ENCODE results near the gene KDF1. TPM values are rescaled to one million over a fixed set of nuclear protein-coding genes. Genes with fewer than 3 reads are reported as not detected.
A peak's percentile ranks its signal among the peaks of the same experiment; 100 is the strongest.
"Not testable (repeated sequence)": the region's sequence is repeated elsewhere in the genome, so short reads cannot be mapped to it uniquely, and the experiment has no call there.

Gene KDF1
- polyA plus RNA-seq, 6 donors from 2014 or later = 1.2 to 2.5 (median 2.2) TPM; not detected in 1

DNA sequence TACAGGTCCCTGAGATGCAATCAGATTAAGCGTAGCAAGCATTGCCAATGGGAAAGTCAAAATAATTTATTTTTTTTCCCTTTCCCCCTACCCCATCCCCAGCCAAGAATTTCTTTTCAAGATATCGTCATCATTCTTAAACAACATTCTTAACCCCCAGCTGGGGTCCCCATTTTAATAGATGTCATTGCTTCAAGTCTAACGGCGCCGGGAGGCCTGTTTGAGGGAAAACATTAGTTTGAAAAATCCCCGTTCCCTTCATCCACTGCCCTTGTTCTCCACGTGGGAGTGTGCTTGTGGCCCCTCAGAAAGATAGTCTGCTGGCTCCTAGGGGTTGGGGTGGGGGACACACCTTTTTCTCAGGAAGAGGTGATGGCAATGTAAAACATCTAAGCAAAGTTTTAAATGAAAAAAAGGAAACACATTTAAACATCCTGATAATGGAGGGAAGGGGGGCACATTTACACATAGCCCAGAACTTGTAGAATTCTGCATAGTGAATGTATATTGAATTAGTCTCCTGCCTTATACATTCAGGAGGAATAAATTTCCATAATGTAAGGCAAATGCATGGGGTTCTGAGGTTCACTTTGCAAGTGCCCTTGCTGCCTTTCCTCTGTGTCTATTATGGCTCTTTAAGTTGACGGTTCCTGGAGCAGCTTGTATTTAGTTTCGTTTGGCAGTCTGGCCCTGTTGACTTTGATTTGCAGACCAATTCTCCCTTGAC is 40.0 kb upstream of the KDF1 start:
- peak overlapping the region in 1 of 6 donors; percentile 74 for H3K27ac Mint-ChIP-seq
- H3K9me3 Mint-ChIP-seq = no peaks in the 10 kb centered on the region
- peaks cover 13 to 44% (median 19%) of the 10 kb centered on the region in 3 donors for H3K4me1 Mint-ChIP-seq
- ATAC-seq (ENCODE audit: low read depth in 2 of 2) = no peak
- H3K4me3 Mint-ChIP-seq = peak overlapping the region in 1 of 8 donors; percentile 47
- no peak for DNase-seq
- peaks cover 13 to 17% (median 16%) of the 10 kb centered on the region in 3 donors for H3K27me3 Mint-ChIP-seq
- H3K36me3 Mint-ChIP-seq = no peaks in the 10 kb centered on the region

DNA sequence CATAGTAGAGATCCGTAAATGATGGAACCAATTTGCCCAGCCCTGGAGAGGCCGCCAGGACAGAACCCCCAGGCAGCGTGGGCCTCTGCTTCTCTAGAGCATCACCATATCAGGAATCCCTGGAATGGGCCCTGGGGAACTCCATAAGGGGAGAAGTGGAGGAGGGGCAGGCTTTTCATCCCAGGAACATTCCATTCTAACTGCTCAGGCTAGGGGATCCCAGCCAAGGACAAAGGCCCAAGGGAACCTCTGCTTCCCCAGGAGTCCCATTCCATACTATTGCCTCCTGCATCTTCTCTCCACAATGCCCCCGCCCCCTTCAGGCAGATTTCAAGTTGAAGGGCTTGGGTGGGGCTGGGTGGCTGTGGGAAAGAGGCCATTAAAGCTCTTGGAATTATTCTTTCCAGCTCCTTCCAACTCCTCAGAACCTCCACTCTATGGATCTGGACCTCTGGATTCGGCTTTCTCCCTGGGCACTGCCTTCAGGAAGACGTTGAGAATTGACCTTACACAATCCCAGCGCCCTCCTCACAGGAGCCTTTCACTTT is 39.2 kb upstream of the KDF1 start:
- Mint-ChIP-seq H3K36me3 (no peaks in the 10 kb centered on the region), H3K4me1 (peaks cover 13 to 45% (median 19%) of the 10 kb centered on the region in 3 donors), H3K27me3 (peaks cover 18 to 24% (median 20%) of the 10 kb centered on the region in 3 donors), H3K4me3 (peak overlapping the region in 1 of 8 donors; percentile 75), H3K27ac (no peak overlapping the region), H3K9me3 (no peaks in the 10 kb centered on the region)
- ATAC-seq (ENCODE audit: low read depth in 2 of 2) (no peak), DNase-seq (no peak)

DNA sequence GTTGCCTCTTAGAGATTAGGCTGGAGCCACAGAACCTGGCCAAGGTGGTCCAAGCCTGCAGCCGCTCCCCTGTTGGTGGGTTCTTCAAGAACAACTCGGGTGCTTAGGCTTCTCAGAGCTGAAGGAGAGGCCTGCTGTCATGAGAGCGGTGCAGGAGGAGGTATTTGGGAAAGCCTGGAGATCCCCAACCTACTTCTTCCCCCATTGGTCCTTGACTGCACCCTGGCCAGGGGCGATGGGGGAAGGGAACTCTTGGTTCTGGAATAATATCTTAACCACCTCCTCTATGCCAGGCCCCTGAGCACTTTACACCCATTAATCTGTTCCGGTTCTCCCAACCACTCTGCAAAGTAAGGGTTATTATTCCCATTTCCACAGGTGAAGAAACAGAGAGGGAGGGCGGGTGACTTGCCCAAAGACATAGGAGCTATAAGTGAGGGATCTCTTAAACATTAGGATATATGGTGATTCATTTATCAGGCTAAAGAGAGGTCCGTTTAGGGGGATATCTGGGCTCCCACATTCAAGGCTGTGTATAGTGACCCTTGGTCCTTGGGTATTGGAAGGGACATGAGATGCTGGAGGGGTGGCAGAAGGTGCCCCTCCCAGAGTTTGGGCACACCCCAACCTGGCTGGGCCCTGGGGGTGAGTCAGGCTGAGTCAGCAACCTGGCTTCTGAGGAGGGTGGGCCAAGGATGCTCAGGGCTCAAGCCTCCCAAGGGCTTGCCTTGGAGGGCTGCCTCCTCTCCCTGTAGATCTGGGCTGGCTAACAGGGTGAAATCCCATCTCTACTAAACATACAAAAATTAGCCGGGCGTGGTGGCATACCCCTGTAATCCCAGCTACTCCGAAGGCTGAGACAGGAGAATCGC is 38.4 kb upstream of the KDF1 start:
- ATAC-seq (ENCODE audit: low read depth in 2 of 2) (no peak), DNase-seq (no peak)
- Mint-ChIP-seq H3K4me1 (peaks cover 13 to 46% (median 19%) of the 10 kb centered on the region in 3 donors), H3K4me3 (no peak overlapping the region), H3K27ac (no peak overlapping the region), H3K9me3 (no peaks in the 10 kb centered on the region), H3K27me3 (peaks cover 18 to 25% (median 21%) of the 10 kb centered on the region in 3 donors), H3K36me3 (no peaks in the 10 kb centered on the region)

DNA sequence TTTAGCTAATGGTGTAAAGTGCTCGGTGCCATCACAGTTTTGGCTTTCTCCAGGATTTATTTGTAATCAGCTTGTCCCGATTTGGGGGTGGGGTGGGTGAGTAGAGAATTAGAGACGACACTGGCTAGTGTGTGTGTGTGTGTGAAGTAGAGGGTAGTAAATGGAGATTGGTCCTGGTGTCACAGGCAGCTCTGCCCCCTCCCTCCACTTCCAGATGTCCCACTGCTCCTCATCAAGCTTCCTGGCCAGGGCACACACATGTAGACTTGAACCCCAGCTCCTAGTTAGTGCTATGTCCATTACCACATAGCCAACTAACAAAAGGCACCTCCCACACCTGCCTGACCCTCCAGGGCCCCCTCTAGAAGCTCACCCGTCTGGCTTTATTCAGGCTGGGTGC is 36.4 kb upstream of the KDF1 start:
- Mint-ChIP-seq H3K27ac (peak overlapping the region in 1 of 6 donors; percentile 89), H3K36me3 (no peaks in the 10 kb centered on the region), H3K27me3 (peaks cover 25 to 37% (median 26%) of the 10 kb centered on the region in 3 donors), H3K4me3 (no peak overlapping the region), H3K4me1 (peaks cover 14 to 38% (median 20%) of the 10 kb centered on the region in 3 donors), H3K9me3 (no peaks in the 10 kb centered on the region)
- ATAC-seq (ENCODE audit: low read depth in 2 of 2) (no peak), DNase-seq (no peak)

DNA sequence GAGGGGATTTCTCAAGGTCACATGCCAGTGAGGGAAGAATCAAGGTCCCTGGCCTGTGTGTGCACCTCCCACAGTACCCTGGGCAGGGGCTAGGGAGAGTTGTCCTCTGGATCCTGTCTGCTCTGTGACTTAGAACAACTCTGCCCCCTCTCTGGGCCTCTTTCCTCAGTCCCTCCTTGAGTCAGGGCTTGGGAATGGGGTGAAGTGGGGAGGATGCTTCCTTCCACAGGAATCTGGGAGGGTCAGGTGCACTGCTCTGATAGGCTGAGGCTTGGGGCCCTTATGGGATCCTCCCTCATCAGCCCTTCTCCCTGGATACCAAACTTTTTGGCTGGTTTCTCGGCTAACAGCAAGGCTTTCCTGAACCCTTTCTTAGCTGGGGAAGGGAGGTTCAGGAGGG is 35.8 kb upstream of the KDF1 start:
- Mint-ChIP-seq H3K36me3 (no peaks in the 10 kb centered on the region), H3K4me1 (peaks cover 17 to 37% (median 23%) of the 10 kb centered on the region in 3 donors), H3K9me3 (no peaks in the 10 kb centered on the region), H3K27ac (no peak overlapping the region), H3K27me3 (peaks cover 25 to 43% (median 33%) of the 10 kb centered on the region in 3 donors), H3K4me3 (peak overlapping the region in 5 of 8 donors; percentile 56 to 86 (median 66))
- ATAC-seq (ENCODE audit: low read depth in 2 of 2) (no peak), DNase-seq (no peak)

DNA sequence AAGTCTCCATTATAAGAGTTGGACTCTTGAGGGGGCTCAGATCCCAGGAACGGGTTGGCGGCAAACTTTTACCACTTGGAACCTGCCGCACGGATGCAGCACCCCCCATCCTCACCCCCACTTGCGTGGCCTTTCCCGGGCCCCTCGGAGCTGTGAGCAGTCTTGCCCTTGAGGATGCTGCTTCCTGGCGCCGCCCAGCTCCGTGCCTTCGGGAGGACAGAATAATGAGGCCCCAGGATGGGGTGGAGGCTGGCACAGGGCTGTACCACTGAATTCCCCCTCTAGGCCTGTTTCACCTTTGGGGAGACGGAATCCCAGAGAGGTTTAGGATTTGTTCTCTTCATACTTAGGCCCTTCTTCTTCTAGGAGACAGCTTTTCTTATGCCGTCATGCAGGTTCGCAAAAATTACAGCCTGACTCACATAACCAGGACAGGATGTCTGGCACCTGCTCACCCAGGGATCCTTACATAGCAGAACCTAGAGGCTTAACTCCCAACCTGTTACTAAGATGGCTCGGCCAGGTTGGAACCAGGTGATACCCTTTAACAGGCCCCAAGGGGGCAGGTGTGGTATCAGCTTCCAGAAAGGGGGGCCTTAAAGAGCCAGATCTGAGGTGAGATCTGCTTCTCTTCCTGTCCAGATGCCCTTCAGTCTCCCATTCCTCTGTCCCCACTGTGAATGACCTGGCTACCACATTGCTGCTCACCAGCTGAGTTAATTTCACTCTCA is 34.7 kb upstream of the KDF1 start:
- no peak for DNase-seq
- peak overlapping the region in 1 of 6 donors; percentile 33 for H3K27ac Mint-ChIP-seq
- no peaks in the 10 kb centered on the region for H3K9me3 Mint-ChIP-seq
- peaks cover 33 to 53% (median 37%) of the 10 kb centered on the region in 3 donors for H3K27me3 Mint-ChIP-seq
- H3K4me3 Mint-ChIP-seq = peak overlapping the region; percentile 76 to 92 (median 84)
- no peak for ATAC-seq (ENCODE audit: low read depth in 2 of 2)
- peaks cover 17 to 28% (median 23%) of the 10 kb centered on the region in 3 donors for H3K4me1 Mint-ChIP-seq
- H3K36me3 Mint-ChIP-seq = no peaks in the 10 kb centered on the region

DNA sequence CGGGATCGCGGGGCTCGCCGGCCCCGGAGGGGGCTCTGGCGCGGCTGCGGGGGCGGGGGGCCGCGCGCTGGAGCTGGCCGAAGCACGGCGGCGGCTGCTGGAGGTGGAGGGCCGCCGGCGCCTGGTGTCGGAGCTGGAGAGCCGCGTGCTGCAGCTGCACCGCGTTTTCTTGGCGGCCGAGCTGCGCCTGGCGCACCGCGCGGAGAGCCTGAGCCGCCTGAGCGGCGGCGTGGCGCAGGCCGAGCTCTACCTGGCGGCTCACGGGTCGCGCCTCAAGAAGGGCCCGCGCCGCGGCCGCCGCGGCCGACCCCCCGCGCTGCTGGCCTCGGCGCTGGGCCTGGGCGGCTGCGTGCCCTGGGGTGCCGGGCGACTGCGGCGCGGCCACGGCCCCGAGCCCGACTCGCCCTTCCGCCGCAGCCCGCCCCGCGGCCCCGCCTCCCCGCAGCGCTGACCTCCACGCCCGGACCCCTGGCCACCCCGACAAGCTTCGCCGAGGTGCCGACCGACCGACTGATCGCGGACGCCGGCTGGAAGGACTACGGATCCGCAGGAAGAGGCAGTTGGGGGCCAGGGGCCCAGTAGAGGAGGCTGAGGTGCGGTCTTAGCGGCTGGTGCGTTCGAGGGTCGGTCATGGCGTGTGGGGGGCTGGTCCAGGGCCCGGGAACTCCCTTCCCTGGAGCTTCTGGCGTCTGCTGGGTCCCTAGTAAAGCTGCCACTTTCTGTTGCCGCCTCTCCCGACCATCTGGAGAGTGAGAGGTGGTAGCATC is 33.9 kb upstream of the KDF1 start:
- H3K9me3 Mint-ChIP-seq = no peaks in the 10 kb centered on the region
- H3K4me1 Mint-ChIP-seq = peaks cover 17 to 25% (median 23%) of the 10 kb centered on the region in 3 donors
- no peak overlapping the region for H3K27ac Mint-ChIP-seq
- H3K27me3 Mint-ChIP-seq = peaks cover 33 to 61% (median 44%) of the 10 kb centered on the region in 3 donors
- ATAC-seq (ENCODE audit: low read depth in 2 of 2) (peak; percentile 51 to 52), DNase-seq (peak; percentile 23)
- no peaks in the 10 kb centered on the region for H3K36me3 Mint-ChIP-seq
- peak overlapping the region; percentile 76 to 92 (median 84) for H3K4me3 Mint-ChIP-seq

DNA sequence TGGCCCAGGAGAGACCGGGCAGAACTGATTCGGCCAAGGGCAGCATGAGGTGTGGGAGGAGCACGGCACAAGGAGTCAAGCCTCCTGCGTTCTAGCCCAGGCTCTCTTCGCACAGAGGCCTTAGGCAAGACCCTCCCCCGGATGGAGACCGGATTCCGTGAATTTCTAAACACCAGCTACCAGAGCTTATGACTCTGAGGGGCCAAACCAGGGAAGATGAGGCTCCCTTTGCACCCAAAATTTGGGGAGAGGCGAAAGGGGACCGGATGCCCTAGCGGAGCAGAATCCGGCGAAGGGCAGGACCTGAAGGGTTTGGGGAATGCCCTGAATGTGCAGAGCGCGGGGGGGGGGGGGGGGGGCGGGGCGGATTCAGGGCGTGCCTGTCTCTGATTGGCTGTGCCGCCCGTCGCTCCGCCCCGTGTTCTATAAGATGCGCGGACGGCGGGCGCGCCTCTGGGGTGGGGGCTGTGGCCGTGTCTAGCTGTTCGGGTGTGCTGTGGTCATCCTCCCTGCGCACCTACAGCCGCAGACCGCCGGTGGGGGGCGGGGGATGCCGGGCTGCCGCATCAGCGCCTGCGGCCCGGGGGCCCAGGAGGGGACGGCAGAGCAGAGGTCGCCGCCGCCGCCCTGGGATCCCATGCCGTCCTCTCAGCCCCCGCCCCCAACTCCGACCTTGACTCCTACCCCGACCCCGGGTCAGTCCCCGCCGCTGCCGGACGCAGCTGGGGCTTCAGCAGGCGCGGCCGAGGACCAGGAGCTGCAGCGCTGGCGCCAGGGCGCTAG is 33.2 kb upstream of the KDF1 start, which contains the start of gene TRNP1:
TSS of gene TRNP1 (plus strand) at position 456 of the 783 bp plus-strand sequence. CDS start at position 551, 95 bp downstream.
- H3K27me3 Mint-ChIP-seq = peaks cover 33 to 61% (median 44%) of the 10 kb centered on the region in 3 donors
- H3K4me3 Mint-ChIP-seq = peak within 1 kb of the TSS; percentile 76 to 92 (median 84)
- H3K36me3 Mint-ChIP-seq = no peaks in the 10 kb centered on the region
- H3K9me3 Mint-ChIP-seq = no peaks in the 10 kb centered on the region
- DNase-seq (peak; percentile 52), ATAC-seq (ENCODE audit: low read depth in 2 of 2) (peak; percentile 66 to 70)
- peaks cover 17 to 25% (median 23%) of the 10 kb centered on the region in 3 donors for H3K4me1 Mint-ChIP-seq
- H3K27ac Mint-ChIP-seq = peak within 1 kb of the TSS in 3 of 6 donors; percentile 38 to 84 (median 56)

DNA sequence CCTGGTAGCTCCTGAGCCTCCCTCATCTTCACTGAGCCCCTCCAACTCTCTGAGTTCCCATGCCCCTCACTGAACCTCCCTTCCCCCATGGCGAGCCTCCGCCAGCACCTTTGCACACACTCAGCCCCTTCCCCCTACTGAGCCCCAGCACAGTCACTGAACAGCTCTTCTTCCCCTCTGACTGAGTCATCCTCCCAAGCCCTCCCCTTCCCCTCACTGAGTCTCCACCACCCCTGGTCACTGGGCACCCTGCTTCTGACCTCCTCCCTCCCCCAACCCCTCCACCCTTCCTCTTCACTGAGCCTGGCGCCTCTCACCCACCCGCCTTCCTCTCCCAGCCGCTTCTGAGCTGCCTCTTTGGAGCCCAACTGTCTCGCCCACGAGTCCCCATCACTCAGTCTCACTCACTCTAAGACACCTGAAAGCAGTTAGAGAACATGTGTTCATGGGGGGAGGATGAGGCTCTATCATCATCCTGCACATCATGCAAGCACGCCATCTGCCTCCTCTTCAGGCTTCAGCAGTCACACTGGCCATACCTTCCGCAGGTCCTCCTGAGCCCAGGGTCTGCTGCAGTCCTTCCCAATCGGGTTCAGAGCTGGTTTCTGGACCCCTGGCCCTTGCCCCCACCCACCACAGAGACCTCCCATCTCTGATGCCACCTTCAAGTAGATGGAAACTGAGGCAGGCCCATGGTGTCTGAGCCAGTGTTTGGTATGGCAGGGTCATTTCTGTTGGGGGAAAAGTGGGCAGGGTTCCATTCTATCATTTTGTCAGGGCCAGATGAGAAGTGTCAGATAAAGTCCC is 31.2 kb upstream of the KDF1 start:
- peaks cover 34 to 62% (median 47%) of the 10 kb centered on the region in 3 donors for H3K27me3 Mint-ChIP-seq
- H3K9me3 Mint-ChIP-seq = no peaks in the 10 kb centered on the region
- H3K4me3 Mint-ChIP-seq = peak overlapping the region in 2 of 8 donors; percentile 53 to 75
- no peaks in the 10 kb centered on the region for H3K36me3 Mint-ChIP-seq
- DNase-seq (no peak), ATAC-seq (ENCODE audit: low read depth in 2 of 2) (no peak)
- H3K27ac Mint-ChIP-seq = no peak overlapping the region
- H3K4me1 Mint-ChIP-seq = peaks cover 12 to 17% (median 16%) of the 10 kb centered on the region in 3 donors

DNA sequence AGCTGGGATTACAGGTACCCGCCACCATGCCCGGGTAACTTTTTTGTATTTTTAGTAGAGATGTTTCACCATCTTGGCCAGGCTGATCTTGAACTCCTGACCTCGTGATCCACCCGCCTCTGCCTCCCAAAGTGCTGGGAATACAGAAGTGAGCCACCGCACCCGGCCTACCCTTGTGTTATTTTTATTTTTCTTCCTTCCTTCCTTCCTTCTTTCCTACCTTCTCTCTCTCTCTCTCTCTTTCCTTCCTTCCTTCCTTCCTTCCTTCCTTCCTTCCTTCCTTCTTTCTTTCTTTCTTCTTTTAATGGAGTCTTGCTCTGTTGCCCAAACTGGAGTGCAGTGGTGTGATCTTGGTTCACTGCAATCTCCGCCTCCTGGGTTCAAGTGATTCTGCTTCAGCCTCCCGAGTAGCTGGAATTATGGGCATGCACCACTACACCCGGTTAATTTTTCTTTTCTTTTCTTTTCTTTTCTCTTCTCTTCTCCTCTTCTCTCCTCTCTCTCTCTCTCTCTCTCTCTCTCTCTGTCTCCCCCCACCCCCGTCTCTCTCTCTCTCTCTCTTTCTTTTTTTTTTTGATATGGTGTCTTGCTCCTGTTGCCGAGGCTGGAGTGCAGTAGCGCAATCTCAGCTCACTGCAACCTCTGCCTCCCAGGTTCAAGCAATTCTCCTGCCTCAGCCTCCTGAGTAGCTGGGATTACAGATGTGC is 29.3 kb upstream of the KDF1 start:
- Mint-ChIP-seq H3K27me3 (peaks cover 21 to 45% (median 36%) of the 10 kb centered on the region in 3 donors), H3K4me1 (peaks cover 12 to 17% (median 16%) of the 10 kb centered on the region in 3 donors)
- not testable (repeated sequence) for H3K27ac Mint-ChIP-seq; H3K36me3 Mint-ChIP-seq; DNase-seq; H3K4me3 Mint-ChIP-seq; H3K9me3 Mint-ChIP-seq; ATAC-seq (ENCODE audit: low read depth in 2 of 2)
